ENCODE results near the gene GALNTL6. TPM values are rescaled to one million over a fixed set of nuclear protein-coding genes. Genes with fewer than 3 reads are reported as not detected.
"Not testable (repeated sequence)": the region's sequence is repeated elsewhere in the genome, so short reads cannot be mapped to it uniquely, and the experiment has no call there.

Gene GALNTL6
- total RNA-seq, 1 donor from 2014 or later = 0.10 TPM

GRCh38 chr4:172951679-172952451 is 1138.7 kb downstream of the GALNTL6 start:
- DNase-seq (ENCODE audit: low spot score) = no peak
- no peak for TF ChIP-seq CTCF (IDR thresholded peaks at IDR 0.05; ENCODE audit: unreplicated experiment)
- Mint-ChIP-seq H3K4me3 (ENCODE audit: unreplicated experiment) (no peak overlapping the region), H3K36me3 (ENCODE audit: low read depth, unreplicated experiment) (no peaks in the 10 kb centered on the region), H3K27me3 (ENCODE audit: unreplicated experiment) (peaks cover 5% of the 10 kb centered on the region), H3K27ac (ENCODE audit: unreplicated experiment) (no peak overlapping the region), H3K9me3 (ENCODE audit: unreplicated experiment) (no peaks in the 10 kb centered on the region), H3K4me1 (ENCODE audit: unreplicated experiment) (peaks cover 8% of the 10 kb centered on the region)

GRCh38 chr4:172953896-172954568 is 1140.8 kb downstream of the GALNTL6 start:
- DNase-seq (ENCODE audit: low spot score) = no peak
- no peaks in the 10 kb centered on the region for H3K36me3 Mint-ChIP-seq (ENCODE audit: low read depth, unreplicated experiment)
- H3K4me1 Mint-ChIP-seq (ENCODE audit: unreplicated experiment) = no peaks in the 10 kb centered on the region
- H3K4me3 Mint-ChIP-seq (ENCODE audit: unreplicated experiment) = no peak overlapping the region
- no peaks in the 10 kb centered on the region for H3K9me3 Mint-ChIP-seq (ENCODE audit: unreplicated experiment)
- peaks cover 5% of the 10 kb centered on the region for H3K27me3 Mint-ChIP-seq (ENCODE audit: unreplicated experiment)
- no peak for TF ChIP-seq CTCF (IDR thresholded peaks at IDR 0.05; ENCODE audit: unreplicated experiment)
- no peak overlapping the region for H3K27ac Mint-ChIP-seq (ENCODE audit: unreplicated experiment)

GRCh38 chr4:172956340-172956739 is 1143.1 kb downstream of the GALNTL6 start:
- not testable (repeated sequence) for DNase-seq (ENCODE audit: low spot score); H3K9me3 Mint-ChIP-seq (ENCODE audit: unreplicated experiment); H3K36me3 Mint-ChIP-seq (ENCODE audit: low read depth, unreplicated experiment); H3K27ac Mint-ChIP-seq (ENCODE audit: unreplicated experiment); H3K27me3 Mint-ChIP-seq (ENCODE audit: unreplicated experiment); H3K4me1 Mint-ChIP-seq (ENCODE audit: unreplicated experiment); H3K4me3 Mint-ChIP-seq (ENCODE audit: unreplicated experiment)

GRCh38 chr4:172957216-172957615 is 1144.0 kb downstream of the GALNTL6 start:
- no peak for TF ChIP-seq CTCF (IDR thresholded peaks at IDR 0.05; ENCODE audit: unreplicated experiment)
- no peak overlapping the region for H3K27ac Mint-ChIP-seq (ENCODE audit: unreplicated experiment)
- H3K27me3 Mint-ChIP-seq (ENCODE audit: unreplicated experiment) = peaks cover 5% of the 10 kb centered on the region
- no peaks in the 10 kb centered on the region for H3K9me3 Mint-ChIP-seq (ENCODE audit: unreplicated experiment)
- H3K4me1 Mint-ChIP-seq (ENCODE audit: unreplicated experiment) = no peaks in the 10 kb centered on the region
- H3K36me3 Mint-ChIP-seq (ENCODE audit: low read depth, unreplicated experiment) = no peaks in the 10 kb centered on the region
- no peak overlapping the region for H3K4me3 Mint-ChIP-seq (ENCODE audit: unreplicated experiment)
- no peak for DNase-seq (ENCODE audit: low spot score)

GRCh38 chr4:172962564-172963353 is 1149.6 kb downstream of the GALNTL6 start:
- Mint-ChIP-seq H3K27me3 (ENCODE audit: unreplicated experiment) (peaks cover 5% of the 10 kb centered on the region), H3K36me3 (ENCODE audit: low read depth, unreplicated experiment) (no peaks in the 10 kb centered on the region), H3K27ac (ENCODE audit: unreplicated experiment) (no peak overlapping the region), H3K9me3 (ENCODE audit: unreplicated experiment) (no peaks in the 10 kb centered on the region), H3K4me1 (ENCODE audit: unreplicated experiment) (peaks cover 7% of the 10 kb centered on the region), H3K4me3 (ENCODE audit: unreplicated experiment) (no peak overlapping the region)
- TF ChIP-seq CTCF (IDR thresholded peaks at IDR 0.05; ENCODE audit: unreplicated experiment) = no peak
- DNase-seq (ENCODE audit: low spot score) = no peak
